ENCODE data around the gene TXN. TPM values are rescaled to one million over a fixed set of nuclear protein-coding genes. Genes with fewer than 3 reads are reported as not detected.
A peak's percentile ranks its signal among the peaks of the same experiment; 100 is the strongest.

Gene TXN
- total and polyA plus RNA-seq, 7 experiments from 2014 or later = 22.2 to 276 (median 53.0) TPM

- H3K27ac Mint-ChIP-seq = no peak overlapping the region
- H3K9me3 Mint-ChIP-seq = peaks cover 0 to 3% (median 0%) of the 10 kb centered on the region in 11 donors
- peaks cover 0 to 10% (median 8%) of the 10 kb centered on the region in 5 donors for H3K27me3 Mint-ChIP-seq
- POLR2A ChIA-PET = no interaction called here
- Histone ChIP-seq H3K27ac (ENCODE audit: low read depth, low read length) (no peak overlapping the region), H3K4me3 (ENCODE audit: low read length) (no peak overlapping the region), H3K4me1 (ENCODE audit: control insufficient read depth in 2 of 2, insufficient read depth in 2 of 2, low read length in 2 of 2) (no peaks in the 10 kb centered on the region), H3K36me3 (ENCODE audit: control insufficient read depth in 2 of 3, insufficient read depth in 3 of 3, low read length in 3 of 3) (no peaks in the 10 kb centered on the region), H3K27me3 (ENCODE audit: control insufficient read depth in 2 of 2, insufficient read depth in 2 of 2, low read length in 2 of 2) (no peaks in the 10 kb centered on the region), H3K9me3 (ENCODE audit: control insufficient read depth in 2 of 3, low read length in 3 of 3) (no peaks in the 10 kb centered on the region)
- peaks cover 0 to 2% (median 0%) of the 10 kb centered on the region in 7 donors for H3K4me1 Mint-ChIP-seq
- no peak for ATAC-seq
- intact Hi-C loops (cut with micrococcal nuclease) = no loop called here
- H3K36me3 Mint-ChIP-seq = no peaks in the 10 kb centered on the region
- CTCF ChIA-PET = no interaction called here
- no peak overlapping the region for H3K4me3 Mint-ChIP-seq
- DNase-seq = no peak
Observed at GRCh38 chr9:110278080-110278707, 21.9 kb upstream of the TXN start.

- intact Hi-C loops (cut with micrococcal nuclease) = no loop called here
Observed at GRCh38 chr9:110276781-110277180, 20.5 kb upstream of the TXN start.

GRCh38 chr9:110270211-110270995, 14.1 kb upstream of the TXN start:
- Histone ChIP-seq H3K36me3 (ENCODE audit: control insufficient read depth in 2 of 3, insufficient read depth in 3 of 3, low read length in 3 of 3) (no peaks in the 10 kb centered on the region), H3K4me3 (ENCODE audit: low read length) (no peak overlapping the region), H3K27me3 (ENCODE audit: control insufficient read depth in 2 of 2, insufficient read depth in 2 of 2, low read length in 2 of 2) (no peaks in the 10 kb centered on the region), H3K4me1 (ENCODE audit: control insufficient read depth in 2 of 2, insufficient read depth in 2 of 2, low read length in 2 of 2) (no peaks in the 10 kb centered on the region), H3K9me3 (ENCODE audit: control insufficient read depth in 2 of 3, low read length in 3 of 3) (no peaks in the 10 kb centered on the region), H3K27ac (ENCODE audit: low read depth, low read length) (no peak overlapping the region)
- ATAC-seq (no peak), DNase-seq (no peak)
- Mint-ChIP-seq H3K4me3 (no peak overlapping the region), H3K27me3 (peaks cover 0 to 28% (median 0%) of the 10 kb centered on the region in 5 donors), H3K9me3 (no peaks in the 10 kb centered on the region), H3K36me3 (no peaks in the 10 kb centered on the region), H3K27ac (no peak overlapping the region), H3K4me1 (peaks cover 0 to 2% (median 0%) of the 10 kb centered on the region in 7 donors)
- ChIA-PET POLR2A (no interaction called here), CTCF (no interaction called here)
- intact Hi-C loops (cut with micrococcal nuclease) = no loop called here

More at GRCh38 chr9:110276781-110277180, 20.5 kb upstream of the TXN start:
- Histone ChIP-seq H3K4me1 (ENCODE audit: control insufficient read depth in 2 of 2, insufficient read depth in 2 of 2, low read length in 2 of 2) (no peaks in the 10 kb centered on the region), H3K9me3 (ENCODE audit: control insufficient read depth in 2 of 3, low read length in 3 of 3) (no peaks in the 10 kb centered on the region), H3K27me3 (ENCODE audit: control insufficient read depth in 2 of 2, insufficient read depth in 2 of 2, low read length in 2 of 2) (no peaks in the 10 kb centered on the region), H3K27ac (ENCODE audit: low read depth, low read length) (no peak overlapping the region), H3K36me3 (ENCODE audit: control insufficient read depth in 2 of 3, insufficient read depth in 3 of 3, low read length in 3 of 3) (no peaks in the 10 kb centered on the region), H3K4me3 (ENCODE audit: low read length) (no peak overlapping the region)
- Mint-ChIP-seq H3K4me1 (peaks cover 0 to 2% (median 0%) of the 10 kb centered on the region in 7 donors), H3K36me3 (no peaks in the 10 kb centered on the region), H3K9me3 (no peaks in the 10 kb centered on the region), H3K27me3 (peaks cover 0 to 19% (median 6%) of the 10 kb centered on the region in 5 donors), H3K27ac (peak overlapping the region in 1 of 9 donors; percentile 46), H3K4me3 (peak overlapping the region in 1 of 10 donors; percentile 47)
- ChIA-PET POLR2A (no interaction called here), CTCF (no interaction called here)
- ATAC-seq = no peak
- DNase-seq = no peak

DNA sequence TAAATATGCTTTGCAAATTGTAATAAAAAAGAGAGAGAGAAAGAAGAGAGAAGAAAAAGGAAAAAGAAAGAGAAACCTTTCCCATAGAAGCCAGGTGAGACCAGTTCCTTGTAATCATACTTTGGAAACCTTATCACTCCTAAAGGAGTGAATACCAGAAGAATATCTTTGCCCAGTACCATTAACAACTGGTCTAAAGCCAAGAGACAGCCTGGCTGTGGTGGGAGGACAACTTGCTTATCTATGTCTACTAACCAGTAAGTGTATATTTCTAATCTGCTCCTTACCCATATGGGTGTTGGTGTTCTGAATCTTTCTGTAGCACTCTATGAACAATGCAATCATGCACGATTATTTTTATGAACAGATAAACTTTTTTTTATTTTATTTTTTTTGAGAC, 10.5 kb upstream of the TXN start:
- peaks cover 0 to 34% (median 0%) of the 10 kb centered on the region in 5 donors for H3K27me3 Mint-ChIP-seq
- DNase-seq (no peak), ATAC-seq (no peak)
- Histone ChIP-seq H3K36me3 (ENCODE audit: control insufficient read depth in 2 of 3, insufficient read depth in 3 of 3, low read length in 3 of 3) (no peaks in the 10 kb centered on the region), H3K4me3 (ENCODE audit: low read length) (no peak overlapping the region), H3K27ac (ENCODE audit: low read depth, low read length) (no peak overlapping the region), H3K4me1 (ENCODE audit: control insufficient read depth in 2 of 2, insufficient read depth in 2 of 2, low read length in 2 of 2) (no peaks in the 10 kb centered on the region), H3K27me3 (ENCODE audit: control insufficient read depth in 2 of 2, insufficient read depth in 2 of 2, low read length in 2 of 2) (no peaks in the 10 kb centered on the region), H3K9me3 (ENCODE audit: control insufficient read depth in 2 of 3, low read length in 3 of 3) (no peaks in the 10 kb centered on the region)
- intact Hi-C loops (cut with micrococcal nuclease) = no loop called here
- H3K4me3 Mint-ChIP-seq = no peak overlapping the region
- ChIA-PET CTCF (no interaction called here), POLR2A (no interaction called here)
- no peak overlapping the region for H3K27ac Mint-ChIP-seq
- H3K4me1 Mint-ChIP-seq = peaks cover 0 to 2% (median 0%) of the 10 kb centered on the region in 7 donors
- H3K9me3 Mint-ChIP-seq = peaks cover 0 to 5% (median 0%) of the 10 kb centered on the region in 11 donors
- H3K36me3 Mint-ChIP-seq = no peaks in the 10 kb centered on the region

DNA sequence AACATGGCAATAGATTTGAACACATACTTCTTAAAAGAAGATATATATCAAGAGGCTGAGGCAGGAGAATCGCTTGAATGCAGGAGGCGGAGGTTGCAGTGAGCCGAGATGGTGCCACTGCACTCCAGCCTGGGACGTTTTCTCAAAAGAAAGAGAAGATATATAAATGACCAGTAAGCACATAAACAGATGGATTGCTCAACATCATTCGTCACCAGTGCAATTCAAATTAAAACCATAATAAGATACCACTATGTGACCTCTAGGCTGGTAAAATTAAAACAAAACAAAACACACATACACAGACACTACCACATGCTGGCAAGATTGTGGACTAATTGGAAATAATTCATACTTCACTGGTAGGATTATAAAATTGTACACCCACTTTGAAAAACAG, 5.3 kb upstream of the TXN start:
- ChIA-PET POLR2A (no interaction called here), CTCF (no interaction called here)
- Mint-ChIP-seq H3K4me1 (peaks cover 7 to 17% (median 10%) of the 10 kb centered on the region in 7 donors), H3K27me3 (peaks cover 0 to 34% (median 0%) of the 10 kb centered on the region in 5 donors), H3K36me3 (no peaks in the 10 kb centered on the region), H3K4me3 (no peak overlapping the region), H3K9me3 (peaks cover 0 to 5% (median 0%) of the 10 kb centered on the region in 11 donors), H3K27ac (no peak overlapping the region)
- Histone ChIP-seq H3K4me3 (ENCODE audit: low read length) (no peak overlapping the region), H3K36me3 (ENCODE audit: control insufficient read depth in 2 of 3, insufficient read depth in 3 of 3, low read length in 3 of 3) (no peaks in the 10 kb centered on the region), H3K27me3 (ENCODE audit: control insufficient read depth in 2 of 2, insufficient read depth in 2 of 2, low read length in 2 of 2) (no peaks in the 10 kb centered on the region), H3K9me3 (ENCODE audit: control insufficient read depth in 2 of 3, low read length in 3 of 3) (no peaks in the 10 kb centered on the region), H3K4me1 (ENCODE audit: control insufficient read depth in 2 of 2, insufficient read depth in 2 of 2, low read length in 2 of 2) (peaks cover 4 to 7% of the 10 kb centered on the region in 2 donors), H3K27ac (ENCODE audit: low read depth, low read length) (no peak overlapping the region)
- ATAC-seq (no peak), DNase-seq (no peak)
- intact Hi-C loops (cut with micrococcal nuclease) = no loop called here

GRCh38 chr9:110260911-110261310, 4.6 kb upstream of the TXN start:
- DNase-seq = no peak
- Mint-ChIP-seq H3K4me1 (peaks cover 7 to 17% (median 10%) of the 10 kb centered on the region in 7 donors), H3K4me3 (no peak overlapping the region), H3K36me3 (peaks cover 0 to 2% (median 0%) of the 10 kb centered on the region in 5 donors), H3K9me3 (peaks cover 0 to 5% (median 0%) of the 10 kb centered on the region in 11 donors), H3K27ac (no peak overlapping the region), H3K27me3 (peaks cover 0 to 32% (median 0%) of the 10 kb centered on the region in 5 donors)
- ChIA-PET CTCF (no interaction called here), POLR2A (no interaction called here)
- intact Hi-C loops (cut with micrococcal nuclease) = loop anchor here in 1 of 2 donors (1.0 kb wide), 1 partner anchor 7 kb away; no protein-coding TSS in a partner anchor
- Histone ChIP-seq H3K4me3 (ENCODE audit: low read length) (no peak overlapping the region), H3K36me3 (ENCODE audit: control insufficient read depth in 2 of 3, insufficient read depth in 3 of 3, low read length in 3 of 3) (no peaks in the 10 kb centered on the region), H3K4me1 (ENCODE audit: control insufficient read depth in 2 of 2, insufficient read depth in 2 of 2, low read length in 2 of 2) (peaks cover 4 to 7% of the 10 kb centered on the region in 2 donors), H3K27ac (ENCODE audit: low read depth, low read length) (no peak overlapping the region), H3K9me3 (ENCODE audit: control insufficient read depth in 2 of 3, low read length in 3 of 3) (no peaks in the 10 kb centered on the region), H3K27me3 (ENCODE audit: control insufficient read depth in 2 of 2, insufficient read depth in 2 of 2, low read length in 2 of 2) (no peaks in the 10 kb centered on the region)
- no peak for ATAC-seq
